Stimulated activated CD4-positive, alpha-beta T cell treated with anti-CD3 and anti-CD28 coated beads, Interleukin-2, amount 100 ng/mL, for 24 hours (primary cell): ENCODE measurements around the gene GAB3.
"Not testable (repeated sequence)": the region's sequence is repeated elsewhere in the genome, so short reads cannot be mapped to it uniquely, and the experiment has no call there.

ENCODE experiments used
- DNase-seq, 2 donors: peaks; one replicate each; pipeline ENCODE4 v3.0.0-alpha.2; 2020

Gene GAB3

DNA sequence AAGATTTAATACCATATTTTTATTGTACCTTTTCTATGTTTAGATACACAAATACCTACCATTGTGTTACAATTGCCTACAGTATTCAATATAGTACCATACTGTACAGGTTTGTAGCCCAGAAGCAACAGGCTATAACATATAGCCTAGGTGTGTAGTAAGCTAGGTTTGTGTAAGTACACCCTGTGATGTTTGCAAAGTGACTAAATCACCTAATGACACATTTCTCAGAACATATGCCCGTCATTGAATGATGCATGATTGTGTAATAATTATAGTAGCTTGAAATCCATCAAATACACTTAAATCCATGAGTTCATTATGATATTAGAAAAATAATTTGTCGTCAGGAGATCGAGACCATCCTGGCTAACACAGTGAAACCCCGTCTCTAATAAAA is 30.8 kb downstream of the GAB3 start:
- DNase-seq: no peak

DNA sequence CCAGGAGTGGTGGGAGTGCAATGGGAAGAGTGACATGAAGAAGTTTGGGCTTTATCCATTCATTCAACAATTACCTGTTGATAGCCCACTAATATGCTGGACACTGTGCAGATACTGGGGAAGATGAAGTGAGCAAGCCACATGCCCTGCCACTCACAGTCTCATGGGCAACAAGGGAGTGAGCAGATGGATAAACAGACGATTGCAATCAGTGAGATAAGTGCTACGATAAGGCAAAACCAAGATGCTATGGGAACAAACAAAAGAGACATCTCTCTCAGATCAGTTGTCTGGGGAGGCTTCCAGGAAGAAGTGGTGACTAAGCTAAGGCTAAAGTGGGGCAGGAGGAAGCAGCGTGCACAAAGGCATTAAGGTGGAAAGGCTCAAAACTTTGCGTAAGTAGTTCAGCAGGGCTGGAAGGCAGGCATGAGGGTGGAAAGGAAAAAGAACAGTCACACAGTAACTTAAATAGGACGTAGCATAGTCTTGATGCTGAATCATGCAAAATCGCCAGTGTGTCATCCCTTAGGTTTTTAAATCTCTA is 31.7 kb downstream of the GAB3 start:
- peak; percentile 20 to 36 for DNase-seq

DNA sequence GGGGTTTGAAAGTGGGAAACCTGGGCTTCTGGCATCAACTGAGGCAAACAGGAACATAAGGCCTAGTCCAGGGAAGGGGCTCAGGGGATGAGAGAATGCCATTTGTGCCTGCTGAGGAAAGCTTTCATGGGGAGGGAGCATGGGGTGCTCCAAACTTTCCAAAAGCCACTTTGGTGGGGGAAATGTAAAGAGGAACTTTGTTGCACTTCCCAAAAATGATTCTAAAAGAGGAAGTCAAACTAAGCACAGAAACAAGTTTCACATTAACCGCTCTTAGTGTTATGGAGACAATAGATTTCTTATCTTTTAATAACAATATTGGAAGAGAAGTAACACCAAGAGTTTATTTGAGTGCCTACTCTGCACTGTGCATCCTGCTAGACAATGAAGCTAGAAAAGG is 32.3 kb downstream of the GAB3 start:
- no peak for DNase-seq

DNA sequence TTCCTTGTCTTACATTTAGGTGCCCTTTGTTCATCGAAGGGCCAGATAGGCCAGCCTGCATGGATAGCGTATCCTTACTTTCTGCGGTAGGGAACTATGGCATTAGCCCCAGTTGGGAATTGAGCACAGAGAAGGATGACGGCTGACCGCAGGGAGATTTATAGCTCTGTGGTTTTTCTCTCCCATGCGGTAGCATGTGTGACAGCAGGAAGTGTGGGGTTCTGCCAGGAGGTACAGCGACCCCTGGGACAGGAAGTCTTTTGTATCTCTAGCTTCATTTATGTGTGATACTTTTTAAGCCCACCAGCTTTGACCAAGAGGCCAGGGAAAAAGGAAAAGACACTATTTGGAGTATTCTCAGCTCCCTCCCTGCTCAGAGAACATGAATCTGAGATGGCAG is 33.1 kb downstream of the GAB3 start:
- DNase-seq: no peak

DNA sequence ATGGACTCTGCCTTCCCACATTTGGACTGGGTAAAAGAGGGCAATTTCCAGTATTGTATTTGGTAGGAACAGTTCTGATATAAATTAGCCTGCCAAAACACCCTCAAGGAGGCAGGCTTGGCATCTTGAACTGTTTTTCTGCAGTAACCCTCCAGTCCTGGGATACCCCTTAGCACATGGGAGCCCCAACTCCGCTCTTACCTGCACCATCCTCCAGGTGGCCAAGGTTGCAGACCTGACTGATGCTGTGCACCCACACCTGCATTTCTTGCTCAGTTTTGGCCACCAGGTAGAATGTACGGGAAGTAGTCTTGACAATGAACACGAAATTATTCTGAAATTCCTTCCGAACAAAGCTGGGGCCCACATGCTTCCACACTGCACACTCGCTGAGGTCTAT is 35.1 kb downstream of the GAB3 start:
- DNase-seq: no peak

DNA sequence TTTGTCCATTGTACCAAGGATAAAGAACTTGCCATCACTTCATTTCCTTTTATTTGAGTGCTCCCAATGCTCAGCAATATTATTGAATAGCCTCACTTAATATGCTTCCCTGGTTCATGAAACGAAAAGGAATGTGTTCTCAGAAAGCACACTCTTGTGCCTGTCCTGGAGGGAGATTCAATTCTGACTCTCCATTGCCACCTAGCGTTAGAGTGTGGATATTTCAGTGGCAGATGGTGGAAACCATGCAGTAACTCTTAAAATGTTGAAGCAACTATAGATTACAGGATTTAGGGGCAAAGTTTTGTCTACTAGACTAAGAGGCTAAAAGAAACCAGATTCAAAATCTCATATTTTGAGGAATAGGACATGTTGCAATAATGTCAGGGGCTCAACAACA is 36.0 kb downstream of the GAB3 start:
- peak; percentile 32 to 50 for DNase-seq

DNA sequence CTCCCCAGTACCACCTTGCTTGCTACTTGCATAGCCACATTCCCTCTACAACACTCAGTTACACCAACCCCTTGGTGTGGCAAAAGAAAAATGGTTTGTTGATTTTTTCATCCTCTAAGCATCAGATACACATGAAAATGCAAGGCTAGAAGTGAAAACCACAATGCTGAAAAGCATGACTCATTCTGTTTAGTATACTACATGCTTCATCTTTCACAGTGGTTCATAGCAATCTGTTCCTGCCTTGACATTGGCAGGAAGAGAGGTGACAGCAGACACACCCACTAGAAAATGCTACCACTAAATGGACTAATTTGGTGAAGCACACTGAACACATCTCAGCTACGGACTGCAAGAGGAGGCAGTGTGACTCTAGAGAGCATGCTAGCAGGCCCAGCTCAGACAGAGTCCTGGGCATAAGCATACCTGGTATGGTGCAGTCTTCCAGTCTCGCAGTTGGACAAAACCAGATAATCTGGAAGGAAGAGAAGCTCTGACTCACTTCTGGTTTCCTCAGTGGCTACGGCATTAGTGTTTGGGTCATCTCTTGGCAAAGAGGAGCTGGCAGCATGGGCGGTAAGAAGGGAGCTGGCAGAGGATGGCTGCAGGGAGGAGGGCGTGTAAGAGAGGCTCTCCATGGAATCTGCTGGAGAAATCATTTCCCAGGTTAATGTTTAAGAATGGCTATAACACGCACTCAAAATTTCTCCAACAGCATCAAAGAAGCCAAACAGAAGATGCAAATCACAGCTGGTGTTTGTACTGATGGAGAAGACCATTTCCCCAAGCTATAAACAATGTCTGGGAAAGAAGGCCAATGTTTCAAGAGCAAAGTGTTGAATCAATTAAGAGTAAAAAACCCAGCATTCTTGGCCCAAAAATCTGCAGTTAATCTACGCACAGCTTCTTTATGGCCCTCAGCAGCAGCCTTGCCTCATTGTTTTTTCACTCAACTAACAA is 37.8 kb downstream of the GAB3 start:
- DNase-seq: no peak

DNA sequence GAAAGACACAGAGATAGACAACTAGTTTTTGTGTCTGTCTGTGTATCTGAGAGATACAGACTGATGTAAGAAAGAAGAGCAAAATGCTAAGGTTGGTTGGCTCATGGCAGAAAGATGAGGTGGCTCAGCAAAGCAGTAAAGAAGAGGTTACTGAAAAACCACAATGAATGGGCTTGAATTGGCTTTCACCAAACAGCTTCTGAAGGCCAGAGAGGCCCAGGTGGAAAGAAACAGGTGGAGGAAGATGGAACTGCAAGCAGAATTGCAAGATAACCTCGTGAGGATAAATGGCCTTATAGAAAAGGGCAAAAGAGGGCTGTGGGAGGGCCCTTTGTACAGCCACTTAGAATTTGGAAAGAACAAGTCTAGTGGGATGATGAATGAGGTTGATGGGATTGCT is 39.6 kb downstream of the GAB3 start:
- no peak for DNase-seq

DNA sequence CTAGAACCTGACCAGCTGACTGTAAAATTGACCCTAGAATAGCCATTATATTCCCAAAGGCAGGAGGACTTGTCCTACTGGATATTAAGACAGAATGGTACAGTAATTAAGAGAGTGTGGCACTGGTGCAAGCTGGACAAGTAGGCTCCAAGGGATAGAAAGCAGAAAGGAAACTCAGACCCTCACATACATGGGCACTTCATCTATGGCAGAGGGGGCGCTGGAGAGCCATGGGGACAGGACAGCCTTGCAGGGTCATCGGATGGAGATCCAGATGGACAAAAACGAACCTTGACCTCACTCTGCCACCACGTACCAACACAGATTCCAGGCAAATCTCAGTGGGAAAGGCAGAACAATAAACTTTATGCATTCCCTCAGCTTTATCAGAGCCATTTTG is 40.6 kb downstream of the GAB3 start:
- DNase-seq: no peak

DNA sequence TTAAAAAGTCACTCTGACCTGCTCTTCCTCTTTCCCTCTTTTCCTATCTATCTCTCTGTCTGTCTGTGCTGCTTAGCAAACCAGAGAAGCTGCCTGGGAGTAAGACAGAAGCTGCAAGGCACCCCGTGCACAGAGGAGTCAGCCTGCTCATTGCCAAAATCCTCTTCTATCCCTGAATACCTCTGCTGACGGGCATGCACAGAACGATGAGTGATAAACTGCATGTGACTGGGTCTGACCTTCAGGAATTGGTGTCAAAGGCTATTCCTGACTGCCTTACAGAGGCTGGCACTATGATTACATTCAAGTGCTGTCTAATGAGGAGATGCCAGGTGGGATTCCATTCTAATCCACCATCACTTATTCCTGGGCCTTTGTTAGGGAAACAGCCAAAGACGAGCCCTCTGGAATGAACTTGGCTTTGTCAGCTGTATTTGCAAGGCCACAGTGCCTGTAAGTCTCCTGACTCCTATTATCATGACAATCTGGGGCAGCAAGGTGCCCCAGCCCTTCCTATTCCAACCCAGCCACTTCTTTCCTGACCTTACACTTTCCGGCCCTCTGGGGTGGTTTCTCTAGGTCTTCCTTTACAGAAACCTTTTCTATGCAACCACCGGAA is 52.1 kb downstream of the GAB3 start:
- DNase-seq: no peak

DNA sequence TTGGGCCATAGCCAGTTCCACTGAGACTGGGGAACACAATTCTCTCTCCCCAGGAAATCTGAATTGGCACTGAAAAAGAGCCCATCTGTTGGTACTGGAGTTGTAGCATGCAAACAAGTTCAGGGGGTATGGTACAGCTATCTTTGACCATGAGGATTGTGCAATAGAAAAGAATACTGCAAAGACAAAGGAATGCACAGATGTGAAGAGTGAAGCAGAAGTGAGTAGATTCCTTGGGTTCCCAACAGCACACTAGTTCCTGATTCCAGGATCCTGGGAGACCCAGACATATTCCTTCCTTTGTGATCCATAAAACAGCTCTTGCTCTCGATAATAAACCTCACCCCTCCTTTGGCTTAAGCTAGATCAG is 54.2 kb downstream of the GAB3 start:
- DNase-seq: no peak

DNA sequence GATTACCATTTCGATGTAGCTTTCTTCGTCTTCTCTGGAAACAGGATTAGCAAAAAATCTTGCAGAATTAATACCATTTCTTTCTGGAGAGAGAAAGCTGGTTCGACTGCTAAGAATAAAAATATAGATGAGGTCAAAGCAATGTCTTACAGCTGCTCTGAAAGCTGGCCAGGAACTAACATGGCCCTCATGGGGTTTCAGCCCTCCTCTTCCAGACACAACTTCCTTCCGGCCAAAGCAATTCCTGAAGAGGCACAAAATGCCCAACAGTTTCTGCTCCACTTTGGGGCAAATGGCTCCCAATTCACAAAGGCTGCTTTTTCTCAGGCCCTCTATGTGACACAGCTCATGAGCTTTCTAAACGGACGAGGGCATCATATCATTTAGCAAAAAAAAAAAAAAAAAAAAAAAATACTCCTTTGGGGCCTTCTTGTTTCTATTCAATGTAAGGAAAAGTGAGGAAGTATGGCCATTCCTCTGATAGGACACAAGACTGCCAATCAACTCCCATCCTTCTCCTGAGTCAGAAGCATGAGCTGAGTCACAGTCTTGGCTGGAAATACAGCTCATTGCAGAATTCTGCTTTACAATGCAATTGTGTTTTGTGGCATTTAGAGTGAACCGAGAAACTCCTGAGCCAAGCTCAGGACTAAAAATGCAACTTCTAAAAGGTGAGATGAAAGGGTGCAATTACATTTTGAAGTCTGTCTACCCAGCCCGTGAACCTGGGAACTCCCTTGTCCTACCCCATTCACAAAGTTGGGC is 54.8 kb downstream of the GAB3 start:
- no peak for DNase-seq

DNA sequence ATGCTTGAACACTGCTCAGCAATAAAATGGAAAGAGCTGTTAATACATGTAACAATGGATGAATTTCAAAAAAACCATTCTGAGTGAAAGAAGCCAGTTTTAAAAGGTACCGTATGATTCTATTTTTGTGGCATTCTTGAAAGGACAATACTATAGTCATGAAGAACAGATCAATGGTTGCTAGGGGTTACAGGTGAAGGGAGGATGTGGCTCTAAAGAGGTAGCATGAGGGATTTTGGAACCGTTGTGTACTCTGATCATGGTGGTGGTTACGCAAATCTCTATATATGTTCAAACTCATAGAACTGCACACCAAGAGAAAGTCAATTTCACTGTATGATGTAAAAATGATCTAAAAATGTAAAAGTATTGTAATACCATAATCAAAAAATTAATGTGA is 57.5 kb downstream of the GAB3 start:
- no peak for DNase-seq

DNA sequence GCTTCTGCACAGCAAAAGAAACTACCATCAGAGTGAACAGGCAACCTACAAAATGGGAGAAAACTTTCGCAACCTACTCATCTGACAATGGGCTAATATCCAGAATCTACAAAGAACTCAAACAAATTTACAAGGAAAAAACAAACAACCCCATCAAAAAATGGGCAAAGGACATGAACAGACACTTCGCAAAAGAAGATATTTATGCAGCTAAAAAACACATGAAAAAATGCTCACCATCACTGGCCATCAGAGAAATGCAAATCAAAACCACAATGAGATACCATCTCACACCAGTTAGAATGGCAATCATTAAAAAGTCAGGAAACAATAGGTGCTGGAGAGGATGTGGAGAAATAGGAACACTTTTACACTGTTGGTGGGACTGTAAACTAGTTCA is 60.4 kb downstream of the GAB3 start:
- DNase-seq: not testable (repeated sequence)

DNA sequence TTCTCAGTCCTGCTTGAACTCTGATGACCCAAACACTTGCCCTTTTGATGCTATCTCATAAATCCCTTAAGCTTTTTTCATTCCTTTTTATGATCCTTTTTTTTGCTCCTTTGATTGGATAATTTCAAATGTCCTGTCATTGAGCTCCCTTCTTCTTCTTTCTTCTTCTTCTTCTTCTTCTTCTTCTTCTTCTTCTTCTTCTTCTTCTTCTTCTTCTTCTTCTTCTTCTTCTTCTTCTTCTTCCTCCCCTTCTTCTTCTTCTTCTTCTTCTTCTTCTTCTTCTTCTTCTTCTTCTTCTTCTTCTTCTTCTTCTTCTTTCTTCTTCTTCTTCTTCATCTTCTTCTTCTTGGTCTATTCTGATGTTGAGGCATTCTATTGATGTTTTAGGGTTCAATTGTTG is 78.8 kb downstream of the GAB3 start:
- DNase-seq: not testable (repeated sequence)

DNA sequence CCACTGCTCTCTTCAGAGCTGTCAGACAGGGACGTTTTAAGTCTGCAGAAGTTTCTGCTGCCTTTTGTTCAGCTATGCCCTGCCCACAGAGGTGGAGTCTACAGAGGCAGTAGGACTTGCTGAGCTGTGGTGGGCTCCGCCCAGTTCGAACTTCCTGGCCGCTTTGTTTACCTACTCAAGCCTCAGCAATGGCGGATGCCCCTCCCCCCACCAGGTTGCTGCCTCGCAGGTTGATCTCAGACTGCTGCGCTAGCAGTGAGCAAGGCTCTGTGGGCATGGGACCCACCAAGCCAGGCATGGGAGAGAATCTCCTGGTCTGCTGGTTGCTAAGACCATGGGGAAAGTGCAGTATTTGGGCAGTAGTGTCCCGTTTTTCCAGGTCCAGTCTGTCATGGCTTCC is 80.0 kb downstream of the GAB3 start:
- not testable (repeated sequence) for DNase-seq

DNA sequence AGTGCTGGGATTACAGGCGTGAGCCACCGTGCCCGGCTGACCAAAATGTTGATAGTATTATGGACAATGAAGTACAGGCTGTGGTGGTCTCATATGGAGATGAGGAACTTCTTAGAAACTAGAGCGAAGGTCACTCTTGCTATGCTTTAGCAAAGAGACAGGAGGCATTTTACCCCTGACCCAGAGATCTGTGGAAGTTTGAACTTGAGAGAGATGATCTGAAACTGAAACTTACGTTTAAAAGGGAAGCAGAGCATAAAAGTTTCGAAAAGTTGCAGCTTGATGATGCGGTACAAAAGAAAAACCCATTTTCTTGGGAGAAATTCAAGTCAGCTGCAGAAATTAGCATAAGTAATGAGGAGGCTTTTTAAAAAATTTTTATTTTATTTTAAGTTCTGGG is 89.0 kb downstream of the GAB3 start:
- DNase-seq: no peak

DNA sequence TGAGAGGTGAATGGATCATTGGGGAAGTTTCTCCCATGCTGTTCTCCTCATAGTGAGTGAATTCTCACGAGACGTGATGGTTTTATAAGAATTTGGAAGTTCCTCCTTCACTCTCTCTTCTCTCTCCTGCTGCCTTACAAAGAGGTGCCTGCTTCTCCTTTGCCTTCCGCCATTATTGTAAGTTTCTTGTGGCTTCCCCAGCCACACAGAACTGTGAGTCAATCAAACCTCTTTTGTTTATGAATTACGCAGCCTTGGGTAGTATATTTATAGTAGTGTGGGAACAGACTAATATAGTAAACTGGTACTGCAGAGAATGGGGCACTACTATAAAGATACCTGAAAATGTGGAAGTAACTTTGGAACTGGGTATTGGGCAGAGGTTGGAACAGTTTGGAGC is 89.7 kb downstream of the GAB3 start:
- DNase-seq: no peak

DNA sequence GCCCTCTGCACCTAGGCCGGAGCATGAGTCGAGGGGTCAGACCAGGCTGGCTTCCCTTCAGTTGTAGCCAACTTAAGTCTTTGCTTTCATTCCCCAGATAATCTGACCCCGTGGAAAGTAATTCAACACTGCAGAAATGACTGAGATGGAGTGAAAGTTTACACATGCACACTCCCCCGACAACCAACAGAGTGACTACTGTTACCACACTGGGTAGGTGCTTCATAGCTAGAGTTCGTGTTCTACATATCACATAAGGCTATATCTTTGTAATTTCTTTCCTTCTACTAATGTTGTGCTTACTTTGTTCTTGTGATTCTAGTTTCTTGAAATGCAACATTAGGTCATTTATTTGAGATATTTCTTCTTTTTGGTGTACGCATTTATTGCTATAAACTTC is 90.3 kb downstream of the GAB3 start:
- no peak for DNase-seq

DNA sequence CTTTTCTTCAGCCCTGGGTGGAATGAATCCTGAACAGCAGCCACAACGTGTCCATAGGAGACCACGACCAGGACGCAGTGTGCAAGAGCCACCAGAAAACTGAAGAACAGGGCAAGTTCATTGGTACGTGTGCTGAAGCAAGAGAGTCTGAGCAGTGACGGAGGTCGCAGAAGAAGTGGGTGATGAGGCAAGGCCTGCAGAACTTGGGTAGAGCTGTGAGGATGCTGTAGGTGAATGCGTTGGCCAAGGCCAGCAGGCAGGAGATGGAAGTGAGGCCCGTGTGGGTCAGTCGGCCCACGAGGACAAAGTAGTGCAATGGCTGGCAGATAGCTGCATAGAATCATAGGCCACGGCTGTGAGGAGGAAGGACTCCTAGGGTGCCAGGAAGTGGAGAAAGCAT is 91.9 kb downstream of the GAB3 start:
- DNase-seq: no peak

DNA sequence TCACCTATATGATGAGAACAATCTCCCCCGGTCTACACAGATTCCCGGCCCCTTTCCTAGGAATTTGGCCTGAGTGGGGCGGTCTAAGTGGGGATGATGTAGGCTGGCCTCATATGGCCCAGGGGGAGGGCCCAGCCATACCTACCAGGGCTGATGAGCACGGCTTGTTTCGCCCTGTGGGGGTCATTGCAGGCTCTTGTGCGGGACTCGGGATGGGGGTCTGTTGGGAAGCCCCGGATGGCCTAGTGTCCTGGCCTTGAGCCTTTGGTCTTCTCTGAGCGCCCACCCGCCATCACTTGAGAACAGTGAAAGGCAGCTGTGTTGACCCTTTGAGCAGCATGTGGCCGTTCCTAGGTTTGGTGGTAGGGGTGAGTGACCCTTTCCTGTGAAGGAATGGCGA is 92.7 kb downstream of the GAB3 start:
- no peak for DNase-seq

DNA sequence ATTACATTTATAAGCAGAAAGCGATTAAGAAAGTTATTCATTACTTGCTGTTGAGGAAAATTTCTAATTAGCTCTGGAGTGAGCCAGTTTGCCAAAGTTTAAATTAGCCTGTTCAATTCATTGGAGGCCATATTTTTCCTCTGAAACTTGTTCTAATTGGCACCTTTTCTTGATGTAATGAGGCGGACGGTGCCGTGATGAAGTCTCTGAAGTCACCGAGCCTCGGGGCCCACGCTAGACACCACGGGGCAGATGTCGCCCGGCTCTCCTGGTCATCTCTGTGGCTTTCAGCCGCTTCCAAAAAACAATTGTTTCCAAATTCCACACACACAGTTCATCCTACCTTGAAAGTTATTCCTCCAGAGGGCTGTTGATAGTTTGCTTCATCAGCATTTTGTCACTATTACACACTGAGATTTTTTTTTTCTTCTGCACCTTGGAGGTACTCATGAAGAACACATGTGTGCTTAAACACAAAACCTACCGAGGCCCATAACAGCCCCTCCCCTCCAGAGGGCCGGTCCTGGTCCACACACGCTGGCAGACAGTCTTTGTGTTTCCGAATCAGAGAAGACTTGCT is 93.6 kb downstream of the GAB3 start:
- DNase-seq: no peak

DNA sequence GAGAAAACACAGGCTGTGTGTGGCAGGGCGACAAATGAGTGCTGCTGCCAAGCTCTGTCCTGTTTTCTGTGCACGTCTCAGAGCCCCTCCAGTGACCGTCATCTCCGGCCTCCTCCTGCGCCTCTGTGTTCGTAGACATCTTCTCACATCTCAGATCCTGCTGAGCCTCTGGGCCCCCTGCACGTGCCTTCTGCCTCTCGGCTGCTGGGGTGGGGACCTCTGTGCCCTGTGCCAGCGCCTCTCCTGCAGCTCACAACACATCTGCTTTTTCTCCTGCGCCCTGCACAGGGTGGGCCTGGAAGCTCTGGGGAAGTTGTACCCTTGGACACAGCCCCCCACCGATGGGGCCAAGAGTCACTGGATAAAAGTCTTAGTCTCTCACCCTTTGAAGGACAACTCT is 95.1 kb downstream of the GAB3 start:
- no peak for DNase-seq
